Left ventricle myocardium inferior (tissue), 1 donor: ENCODE data around the gene PLA2G12A. TPM values are rescaled to one million over a fixed set of nuclear protein-coding genes. Genes with fewer than 3 reads are reported as not detected.

Experiments used
- DNase-seq: peaks from one replicate; pipeline ENCODE4 v3.0.0-alpha.2; 2020
- H3K27ac ChIP-seq: fragments of 200-600 bp; replicated peaks from 2 replicates; pipeline ENCODE4 v1.8.0; 2021
- H3K27me3 ChIP-seq: fragments of 200-600 bp; 2 replicates; pipeline ENCODE4 v1.8.0; 2021; ENCODE audit warnings: low read depth
- H3K36me3 ChIP-seq: fragments of 200-600 bp; 2 replicates; pipeline ENCODE4 v1.8.0; 2021
- H3K4me1 ChIP-seq: fragments of 200-600 bp; 2 replicates; pipeline ENCODE4 v1.8.0; 2021
- H3K4me3 ChIP-seq: fragments of 200-600 bp; 2 replicates; pipeline ENCODE4 v1.8.0; 2021; ENCODE audit warnings: mild to moderate bottlenecking, moderate library complexity
- H3K9me3 ChIP-seq: fragments of 200-600 bp; replicated peaks from 2 replicates; pipeline ENCODE4 v1.8.0; 2021
- CTCF ChIP-seq: fragments of 200-600 bp; IDR thresholded peaks from 2 replicates; pipeline ENCODE4 v1.8.0; 2021; ENCODE audit warnings: antibody characterized with exemption, mild to moderate bottlenecking, borderline replicate concordance
- intact Hi-C: fragments of 100-400 bp; cut with micrococcal nuclease; formaldehyde crosslinking; loops from one replicate; pipeline ENCODE4 v1.11.0; 2022
- total RNA-seq: library from RNA; stranded (reverse); fragmentation: NEBNext Ultra II Directional; extraction: Animal tissue kit (Norgen Biotek cat#: 25700); gene quantifications from one replicate; pipeline ENCODE4 v1.2.1, GENCODE V29; 2021
- donor health status: DM: no; HTN: yes; CAD: no; lungs with severe emphysema.

The PLA2G12A gene
- total RNA-seq, 1 donor from 2014 or later = 64.7 TPM

- intact Hi-C loops = no loop called here
- Histone ChIP-seq H3K36me3 (no peaks in the 10 kb centered on the region), H3K4me1 (no peaks in the 10 kb centered on the region), H3K4me3 (no peak overlapping the region), H3K27me3 (no peaks in the 10 kb centered on the region), H3K9me3 (no peaks in the 10 kb centered on the region), H3K27ac (no peak overlapping the region)
- no peak for TF ChIP-seq CTCF
- no peak for DNase-seq
These were observed 24.4 kb upstream of the PLA2G12A start for GRCh38 chr4:109754093-109754857.

GRCh38 chr4:109752525-109752924 lies 22.7 kb upstream of the PLA2G12A start:
- no peak overlapping the region for H3K4me3 ChIP-seq
- no peaks in the 10 kb centered on the region for H3K4me1 ChIP-seq
- H3K27ac ChIP-seq = no peak overlapping the region
- TF ChIP-seq CTCF = no peak
- no peaks in the 10 kb centered on the region for H3K27me3 ChIP-seq
- DNase-seq = no peak
- intact Hi-C loops = no loop called here
- no peaks in the 10 kb centered on the region for H3K36me3 ChIP-seq
- H3K9me3 ChIP-seq = no peaks in the 10 kb centered on the region

- intact Hi-C loops = no loop called here
- no peak overlapping the region for H3K27ac ChIP-seq
These were observed 22.0 kb upstream of the PLA2G12A start for GRCh38 chr4:109751852-109752251.

GRCh38 chr4:109750652-109751244 lies 20.9 kb upstream of the PLA2G12A start:
- H3K27ac ChIP-seq = no peak overlapping the region
- no peaks in the 10 kb centered on the region for H3K4me1 ChIP-seq
- no peaks in the 10 kb centered on the region for H3K36me3 ChIP-seq
- no peak for TF ChIP-seq CTCF
- no peaks in the 10 kb centered on the region for H3K9me3 ChIP-seq
- intact Hi-C loops = no loop called here
- no peak for DNase-seq
- H3K4me3 ChIP-seq = no peak overlapping the region
- H3K27me3 ChIP-seq = no peaks in the 10 kb centered on the region

More at GRCh38 chr4:109751852-109752251, 22.0 kb upstream of the PLA2G12A start:
- H3K36me3 ChIP-seq = no peaks in the 10 kb centered on the region
- H3K9me3 ChIP-seq = no peaks in the 10 kb centered on the region
- no peaks in the 10 kb centered on the region for H3K4me1 ChIP-seq
- no peaks in the 10 kb centered on the region for H3K27me3 ChIP-seq
- no peak for TF ChIP-seq CTCF
- no peak overlapping the region for H3K4me3 ChIP-seq
- DNase-seq = no peak

- Histone ChIP-seq H3K27me3 (no peaks in the 10 kb centered on the region), H3K27ac (no peak overlapping the region), H3K4me3 (no peak overlapping the region), H3K9me3 (no peaks in the 10 kb centered on the region), H3K36me3 (no peaks in the 10 kb centered on the region), H3K4me1 (no peaks in the 10 kb centered on the region)
- intact Hi-C loops = no loop called here
- TF ChIP-seq CTCF = no peak
- DNase-seq = no peak
These were observed 19.7 kb upstream of the PLA2G12A start for GRCh38 chr4:109749388-109750082.
